Endothelial cell of umbilical vein (primary cell): ENCODE results near the gene APC2. TPM values are rescaled to one million over a fixed set of nuclear protein-coding genes. Genes with fewer than 3 reads are reported as not detected.

Source experiments
- BruUV-seq: library from RNA; stranded (reverse); fragments of 400-500 nt; replicated peaks from 2 replicates; lab custom pipeline; 2021; lab: Mats Ljungman, UMichigan
- CTCF ChIA-PET: fragments of 300-600, 350-600 bp; sonication (Branson Sonifier 250); formaldehyde crosslinking; loops from one replicate; lab custom pipeline; 2021; ENCODE audit warnings: antibody characterized with exemption, inconsistent platforms; lab: Charles Lee
- POLR2A ChIA-PET: fragments of 300-600, 350-600 bp; sonication (Branson Sonifier 250); formaldehyde crosslinking; loops from one replicate; lab custom pipeline; 2021; ENCODE audit warnings: antibody characterized with exemption, inconsistent platforms; lab: Charles Lee
- DNase-seq: peaks from one replicate; pipeline ENCODE4 v3.0.0-alpha.2; 2011; ENCODE audit warnings: low read depth, low spot score
- FAIRE-seq: peaks from 2 replicates; lab custom pipeline; 2011; peaks lifted over from hg19 to GRCh38; lab: Jason Lieb, UNC
- H2AFZ ChIP-seq: 2 replicates; pipeline ENCODE4 v1.6.0; 2012; ENCODE audit warnings: low read depth, low read length, control low read depth, inconsistent platforms
- H3K27ac ChIP-seq: 2 replicates; pipeline ENCODE4 v1.5.1; 2011; ENCODE audit warnings: low read depth, mild to moderate bottlenecking, control low read depth, low read length, moderate library complexity; ENCODE audit not compliant: insufficient read depth
- H3K27me3 ChIP-seq, 2 experiments: 2 replicates each; pipeline versions ENCODE4 v1.6.0 to v1.6.1; 2011; ENCODE audit warnings: low read length in 2 of 2, mixed read lengths in 1 of 2; ENCODE audit not compliant: control insufficient read depth in 2 of 2, insufficient read depth in 2 of 2
- H3K36me3 ChIP-seq, 2 experiments: 2 replicates in 1 of 2; 3 replicates in 1 of 2; pipeline ENCODE4 v1.5.1; 2011; ENCODE audit warnings: low read length in 2 of 2, mild to moderate bottlenecking in 1 of 2, moderate library complexity in 1 of 2; ENCODE audit not compliant: control insufficient read depth in 2 of 2, insufficient read depth in 2 of 2; ENCODE audit errors: extremely low read depth in 1 of 2
- H3K4me1 ChIP-seq: 3 replicates; pipeline ENCODE4 v1.5.1; 2011; ENCODE audit warnings: mild to moderate bottlenecking, low read length; ENCODE audit not compliant: control insufficient read depth, insufficient read depth; ENCODE audit errors: extremely low read depth
- H3K4me2 ChIP-seq: 2 replicates; pipeline ENCODE4 v1.6.1; 2011; ENCODE audit warnings: low read length, control low read depth, mixed read lengths; ENCODE audit not compliant: insufficient read depth
- H3K4me3 ChIP-seq, 3 experiments: fragments of 200-600 bp in 1 of 3; sonication (generic), shearing (Covaris generic) in 1 of 3; replicated peaks in 1 of 3; 2 replicates each; pipeline ENCODE4 v1.5.1; 2011 to 2016; ENCODE audit warnings: control low read depth in 3 of 3, low read length in 3 of 3, mild to moderate bottlenecking in 2 of 3, inconsistent platforms in 1 of 3, low read depth in 1 of 3, moderate library complexity in 1 of 3; ENCODE audit not compliant: insufficient read depth in 1 of 3
- H3K79me2 ChIP-seq: 2 replicates; pipeline ENCODE4 v1.6.0; 2012; ENCODE audit warnings: low read length, inconsistent platforms; ENCODE audit not compliant: control insufficient read depth, insufficient read depth
- H3K9ac ChIP-seq: replicated peaks from 2 replicates; pipeline ENCODE3; 2011; ENCODE audit warnings: low read length, control low read depth; ENCODE audit not compliant: insufficient read depth; ENCODE audit errors: extremely low read depth
- H3K9me1 ChIP-seq: replicated peaks from 3 replicates; pipeline ENCODE4 v1.6.0; 2011; ENCODE audit warnings: mild to moderate bottlenecking, low read length; ENCODE audit not compliant: control insufficient read depth, insufficient read depth; ENCODE audit errors: extremely low read depth
- H3K9me3 ChIP-seq: replicated peaks from 2 replicates; pipeline ENCODE4 v1.5.1; 2012; ENCODE audit warnings: low read length, inconsistent platforms; ENCODE audit not compliant: control insufficient read depth, insufficient read depth
- H4K20me1 ChIP-seq: replicated peaks from 2 replicates; pipeline ENCODE3; 2011; ENCODE audit warnings: mild to moderate bottlenecking, low read length; ENCODE audit not compliant: control insufficient read depth, insufficient read depth; ENCODE audit errors: extremely low read depth
- EZH2 ChIP-seq: IDR thresholded peaks from 2 replicates; pipeline ENCODE4 v1.6.1; 2012; ENCODE audit warnings: borderline replicate concordance, low read depth, mild to moderate bottlenecking, moderate library complexity, low read length, inconsistent platforms; ENCODE audit not compliant: severe bottlenecking
- FOS ChIP-seq: IDR thresholded peaks from 2 replicates; pipeline ENCODE4 v1.6.1; 2011; ENCODE audit warnings: mild to moderate bottlenecking, low read length, moderate library complexity, borderline replicate concordance; ENCODE audit not compliant: insufficient read depth
- GATA2 ChIP-seq: IDR thresholded peaks from 2 replicates; pipeline ENCODE4 v1.7.0; 2011; ENCODE audit warnings: low read depth, mild to moderate bottlenecking, moderate library complexity, mixed read lengths, low read length; ENCODE audit not compliant: insufficient read length, insufficient read depth
- JUN ChIP-seq: IDR thresholded peaks from 2 replicates; pipeline ENCODE4 v1.6.1; 2011; ENCODE audit warnings: borderline replicate concordance, low read depth; ENCODE audit not compliant: insufficient read length, insufficient read depth
- MYC ChIP-seq: IDR thresholded peaks from one replicate; pipeline ENCODE4 v1.6.1; 2011; ENCODE audit warnings: mild to moderate bottlenecking, low read depth, low read length
- POLR2A ChIP-seq: IDR thresholded peaks from 2 replicates; pipeline ENCODE4 v1.6.1; 2012; ENCODE audit warnings: low read depth, mild to moderate bottlenecking, control low read depth, low read length
- POLR2AphosphoS5 ChIP-seq: IDR thresholded peaks from 2 replicates; pipeline ENCODE4 v1.6.1; 2012; ENCODE audit warnings: low read depth, mild to moderate bottlenecking, control low read depth, low read length, moderate library complexity; ENCODE audit not compliant: insufficient read depth
- dilution Hi-C: fragments of 300-500 bp; cut with MboI; formaldehyde crosslinking; loops from one replicate; pipeline ENCODE4 v1.15.0; 2019; ENCODE audit warnings: low sequenced_read_pairs; ENCODE audit not compliant: extremely low pct_ligation_motif_present
- intact Hi-C: fragments of 100-400 bp; cut with micrococcal nuclease; formaldehyde crosslinking; loops from one replicate; pipeline ENCODE4 v1.10.0; 2022
- polyA plus RNA-seq, 4 experiments: library from polyadenylated mRNA; depleted of rRNA in 3 of 4; stranded (reverse) in 3 of 4; unstranded in 1 of 4; fragments of >200 nt; gene quantifications; 2 replicates each; pipeline versions ENCODE4 v1.2.1 to v1.2.3, GENCODE V29; 2011 to 2012; ENCODE audit warnings: missing spikeins in 1 of 4
- total RNA-seq: library from RNA; stranded (reverse); gene quantifications from 2 replicates; pipeline ENCODE4 v1.2.3, GENCODE V29; 2021
- TF ChIP-seq, protein P1 (sequence below): IDR thresholded peaks from 2 replicates; pipeline ENCODE4 v1.6.1; 2011; ENCODE audit not compliant: insufficient read depth, insufficient read length
- TF ChIP-seq, protein P2 (sequence below), 2 donors: IDR thresholded peaks; 1 replicate in 1 of 2; 2 replicates in 1 of 2; pipeline ENCODE4 v1.5.1; 2011; ENCODE audit warnings: low read length in 2 of 2, mild to moderate bottlenecking in 2 of 2, moderate library complexity in 2 of 2, control low read depth in 1 of 2, inconsistent platforms in 1 of 2, low read depth in 1 of 2; ENCODE audit not compliant: insufficient read depth in 1 of 2; ENCODE audit errors: extremely low read depth in 1 of 2

APC2 gene
- total and polyA plus RNA-seq, 2 donors (not counting 3 experiments of a cell fraction or from before 2014, with no cell fraction given): 0.01 to 0.04 TPM

DNA sequence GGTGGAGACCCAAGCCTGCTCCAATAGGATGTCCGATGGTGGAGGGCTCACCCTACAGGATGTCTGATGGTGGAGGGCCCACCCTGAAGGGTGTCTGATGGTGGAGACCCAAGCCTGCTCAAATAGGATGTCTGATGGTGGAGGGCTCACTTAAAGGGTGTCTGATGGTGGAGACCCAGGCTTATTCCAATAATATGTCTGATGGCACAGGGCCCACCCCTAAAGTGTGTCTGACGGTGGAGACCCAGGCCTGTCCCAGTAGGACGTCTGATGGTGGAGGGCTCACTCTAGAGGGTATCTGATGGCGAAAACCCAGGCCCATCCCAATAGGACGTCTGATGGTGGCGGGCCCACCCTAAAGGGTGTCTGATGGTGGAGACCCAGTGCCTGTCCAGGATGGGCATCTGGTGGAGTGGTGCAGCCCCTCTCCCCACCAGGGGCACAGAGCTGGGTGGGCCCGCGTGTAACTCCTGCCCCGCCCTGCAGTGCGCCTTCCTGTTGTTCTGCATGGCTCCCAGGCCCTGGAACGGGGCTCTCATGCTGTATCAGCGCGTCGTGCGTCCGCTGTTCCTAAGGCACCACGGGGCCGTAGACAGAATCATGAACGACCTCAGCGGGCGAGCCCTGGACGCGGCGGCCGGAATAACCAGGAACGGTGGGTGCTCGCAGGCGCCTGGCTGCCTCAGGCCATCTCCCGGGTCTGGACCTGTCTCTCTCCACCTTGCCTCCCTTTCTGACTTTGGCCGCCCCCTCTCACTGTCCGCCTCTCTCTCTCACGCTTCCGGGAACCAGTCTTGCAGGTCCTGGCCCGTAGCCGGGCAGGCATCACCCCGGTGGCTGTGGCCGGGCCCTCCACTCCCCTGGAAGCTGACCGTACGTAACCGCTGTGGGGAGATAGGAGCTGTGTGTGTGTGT, 46.1 kb downstream of the APC2 start:
- Histone ChIP-seq H3K9ac (no peak overlapping the region), H4K20me1 (no peaks in the 10 kb centered on the region), H3K27ac (no peak overlapping the region), H3K9me3 (no peaks in the 10 kb centered on the region), H3K79me2 (no peaks in the 10 kb centered on the region), H3K4me3 (no peak overlapping the region), H3K4me2 (no peak overlapping the region), H3K27me3 (peaks cover 0 to 6% of the 10 kb centered on the region in 2 experiments), H2AFZ (no peak overlapping the region), H3K36me3 (no peaks in the 10 kb centered on the region), H3K4me1 (peaks cover 5% of the 10 kb centered on the region), H3K9me1 (no peaks in the 10 kb centered on the region)
- ChIA-PET POLR2A (no interaction called here), CTCF (no interaction called here)
- no TSS peak for BruUV-seq
- dilution Hi-C loops (no loop called here), intact Hi-C loops (no loop called here)
- FAIRE-seq (no peak), DNase-seq (no peak)
- TF ChIP-seq POLR2AphosphoS5 (no peak), FOS (no peak), POLR2A (no peak), JUN (no peak), GATA2 (no peak), MYC (no peak), EZH2 (no peak)
- TF ChIP-seq, protein P1, sequence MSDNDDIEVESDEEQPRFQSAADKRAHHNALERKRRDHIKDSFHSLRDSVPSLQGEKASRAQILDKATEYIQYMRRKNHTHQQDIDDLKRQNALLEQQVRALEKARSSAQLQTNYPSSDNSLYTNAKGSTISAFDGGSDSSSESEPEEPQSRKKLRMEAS: no peak
- TF ChIP-seq, protein P2, sequence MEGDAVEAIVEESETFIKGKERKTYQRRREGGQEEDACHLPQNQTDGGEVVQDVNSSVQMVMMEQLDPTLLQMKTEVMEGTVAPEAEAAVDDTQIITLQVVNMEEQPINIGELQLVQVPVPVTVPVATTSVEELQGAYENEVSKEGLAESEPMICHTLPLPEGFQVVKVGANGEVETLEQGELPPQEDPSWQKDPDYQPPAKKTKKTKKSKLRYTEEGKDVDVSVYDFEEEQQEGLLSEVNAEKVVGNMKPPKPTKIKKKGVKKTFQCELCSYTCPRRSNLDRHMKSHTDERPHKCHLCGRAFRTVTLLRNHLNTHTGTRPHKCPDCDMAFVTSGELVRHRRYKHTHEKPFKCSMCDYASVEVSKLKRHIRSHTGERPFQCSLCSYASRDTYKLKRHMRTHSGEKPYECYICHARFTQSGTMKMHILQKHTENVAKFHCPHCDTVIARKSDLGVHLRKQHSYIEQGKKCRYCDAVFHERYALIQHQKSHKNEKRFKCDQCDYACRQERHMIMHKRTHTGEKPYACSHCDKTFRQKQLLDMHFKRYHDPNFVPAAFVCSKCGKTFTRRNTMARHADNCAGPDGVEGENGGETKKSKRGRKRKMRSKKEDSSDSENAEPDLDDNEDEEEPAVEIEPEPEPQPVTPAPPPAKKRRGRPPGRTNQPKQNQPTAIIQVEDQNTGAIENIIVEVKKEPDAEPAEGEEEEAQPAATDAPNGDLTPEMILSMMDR (IDR thresholded peaks at IDR 0.05; ENCODE audit: extremely low read depth in 1 of 2, insufficient read depth in 1 of 2, low read depth in 1 of 2, low read length in 2 of 2): no peak
